COLO829 (cell line): ENCODE measurements around the gene PRKN.

Experiments
- DNase-seq: peaks from one replicate; pipeline ENCODE4 v3.0.0; 2012; ENCODE audit warnings: low spot score

PRKN gene

DNA sequence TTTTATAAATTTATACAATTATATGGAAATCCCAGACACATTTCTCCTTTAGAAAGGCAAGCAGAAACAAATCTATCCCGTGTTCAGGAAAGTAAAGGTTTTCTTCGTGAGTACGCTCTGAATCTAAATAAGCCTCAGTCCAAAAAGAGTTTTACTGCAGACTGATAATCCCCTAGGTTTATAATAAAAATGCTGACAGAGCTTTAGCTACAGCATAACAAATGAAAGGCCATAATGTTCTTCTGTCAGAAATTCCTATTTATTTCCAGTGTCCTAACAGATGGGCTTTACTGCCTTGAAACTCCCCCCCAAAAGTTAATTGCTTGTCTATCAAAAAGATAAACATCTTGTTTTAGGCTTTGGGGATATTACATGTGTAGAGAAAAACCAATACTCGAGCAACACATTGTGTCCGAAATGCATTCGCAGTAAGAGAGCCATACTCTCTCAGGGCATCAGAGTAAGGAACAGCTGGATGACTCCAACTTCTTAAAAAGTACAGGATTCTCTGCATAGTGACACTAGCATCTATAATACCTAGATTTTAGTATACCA, 109.0 kb downstream of the PRKN start:
- no peak for DNase-seq

DNA sequence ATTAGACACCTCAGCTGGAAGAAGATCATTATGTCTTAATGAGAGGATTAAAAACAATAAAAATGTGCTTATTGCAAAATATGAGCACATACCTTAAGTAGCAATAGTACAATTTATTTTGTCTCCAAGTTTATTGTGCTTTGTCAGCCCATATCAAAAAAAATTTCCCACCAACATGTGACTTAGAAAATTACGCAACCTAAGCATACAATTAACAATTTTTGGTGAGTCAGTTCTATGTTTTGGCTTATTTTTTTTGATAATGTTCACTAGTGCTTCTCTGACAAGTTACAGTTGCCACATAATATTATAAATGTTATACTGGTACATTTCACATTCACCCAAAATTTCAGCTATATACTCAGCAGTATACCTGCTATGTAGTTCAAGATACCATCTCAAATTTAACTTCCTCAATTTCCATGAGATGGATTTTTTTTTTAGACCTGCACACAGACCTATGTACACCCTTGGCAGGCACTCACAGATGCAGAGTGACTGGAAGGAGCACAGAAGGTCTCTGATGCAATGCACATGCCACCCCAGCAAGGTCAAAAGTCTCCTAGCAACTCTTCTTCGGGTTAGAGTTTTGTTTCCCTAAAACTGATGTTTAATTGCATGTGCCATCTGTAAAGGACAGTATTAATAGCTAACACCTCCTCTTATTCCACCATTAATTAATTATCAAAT, 112.4 kb downstream of the PRKN start:
- DNase-seq, result no peak

DNA sequence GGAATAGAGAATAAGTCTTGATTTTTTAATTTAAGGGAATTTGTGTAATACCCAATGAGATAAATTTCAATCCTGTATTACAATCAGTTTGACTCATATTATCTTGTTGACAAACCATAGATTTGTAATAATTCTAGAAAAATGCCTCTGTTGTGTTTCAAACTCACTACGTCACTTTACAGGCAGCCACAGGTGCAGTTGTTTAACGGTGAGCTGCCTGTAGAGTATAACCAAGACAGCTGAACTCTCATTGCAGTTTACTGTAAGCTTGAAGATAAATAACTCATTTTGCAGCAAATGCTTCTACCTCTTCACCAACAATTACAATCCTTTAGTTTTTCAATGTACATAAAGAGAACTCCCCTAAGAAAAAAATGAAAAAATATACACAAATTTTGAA, 114.3 kb downstream of the PRKN start:
- DNase-seq, result no peak

DNA sequence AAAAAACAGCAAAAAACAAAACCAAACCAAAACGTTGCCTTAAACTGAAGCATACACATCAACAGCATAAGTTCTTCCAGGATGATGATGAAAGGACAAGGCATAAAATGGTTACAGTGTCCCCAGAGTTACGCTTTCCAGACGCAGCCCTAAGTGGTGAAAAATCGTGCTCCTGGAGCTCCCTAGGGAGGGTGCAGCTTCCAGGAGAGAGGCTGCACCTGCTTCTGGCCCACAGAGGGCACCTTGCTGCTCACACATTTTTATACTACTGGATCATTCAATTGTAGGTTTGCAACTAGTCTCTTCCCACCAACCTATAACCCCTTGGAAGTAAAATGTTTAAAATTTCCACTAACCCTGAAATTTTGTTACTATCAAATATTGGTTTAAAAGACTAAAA, 115.0 kb downstream of the PRKN start:
- no peak for DNase-seq

DNA sequence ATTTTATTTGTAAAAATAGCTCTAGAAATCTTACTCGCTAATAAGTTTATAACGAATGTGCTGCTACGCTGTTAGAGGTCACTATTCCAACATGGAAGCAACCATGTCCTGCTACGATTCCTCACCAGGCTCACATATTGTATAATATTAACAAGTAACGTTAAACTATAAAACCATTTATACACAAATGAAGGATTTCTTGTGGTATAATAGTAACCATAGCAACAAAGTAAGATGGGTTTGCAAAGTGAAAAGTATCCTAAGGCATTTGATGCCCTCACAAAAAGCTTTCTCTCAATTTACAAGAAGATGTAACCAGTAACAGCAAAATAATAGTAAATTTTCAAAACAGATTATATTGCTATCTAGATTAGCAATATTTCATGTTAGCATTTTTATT, 117.2 kb downstream of the PRKN start:
- no peak for DNase-seq

DNA sequence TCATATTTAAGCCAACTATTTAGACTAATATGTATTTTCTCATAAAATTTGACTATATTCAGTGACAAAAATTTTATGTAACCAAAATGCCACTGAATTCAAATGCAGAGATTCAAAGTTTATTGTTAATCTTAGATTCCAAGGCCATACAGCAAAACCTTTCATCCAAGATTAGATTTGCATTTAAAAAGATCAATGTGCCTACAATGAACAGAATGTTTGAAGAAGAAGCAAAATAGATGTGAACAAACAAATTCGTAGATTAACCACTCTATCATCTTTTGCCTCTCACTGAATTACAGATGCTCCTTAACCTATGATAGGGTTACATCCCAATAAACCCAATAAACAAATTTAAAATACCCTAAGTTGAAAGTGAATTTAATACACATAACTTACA, 121.7 kb downstream of the PRKN start:
- DNase-seq, result no peak

DNA sequence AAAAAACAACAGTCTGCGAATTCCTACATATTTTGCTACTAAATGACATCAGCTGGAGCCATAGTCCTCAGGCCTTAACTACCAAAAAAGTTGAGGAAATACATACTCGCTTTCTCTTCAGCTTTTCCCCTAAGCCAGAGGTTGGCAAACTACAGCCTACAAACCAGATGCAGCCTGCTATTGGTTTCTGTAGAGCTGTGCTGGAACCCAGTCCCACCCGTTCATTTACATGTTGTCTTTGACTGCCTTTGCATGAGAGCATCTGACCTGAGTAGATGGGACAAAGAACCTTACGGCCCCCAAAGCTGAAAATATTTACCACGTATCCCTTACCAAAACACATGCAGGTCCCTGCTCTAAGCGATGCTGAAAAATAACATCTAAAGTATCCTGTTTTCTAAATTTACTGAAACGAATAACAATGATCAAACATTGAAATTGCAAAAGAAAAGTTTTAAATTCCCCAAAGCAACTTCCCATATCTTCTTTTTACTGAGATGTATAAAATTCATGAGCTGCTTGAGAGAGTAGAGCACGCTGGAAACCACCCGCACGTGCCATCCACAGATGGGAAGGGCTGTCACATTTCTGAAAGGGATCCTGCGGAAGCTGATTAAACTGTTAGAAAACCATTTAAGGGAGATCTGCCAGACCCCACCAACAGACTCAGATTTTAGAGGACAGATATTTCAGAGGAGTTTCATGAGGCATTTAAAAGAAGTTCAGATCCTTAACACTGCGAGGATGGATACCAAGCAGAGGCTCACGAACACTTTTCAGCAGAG, 124.1 kb downstream of the PRKN start:
- no peak for DNase-seq

DNA sequence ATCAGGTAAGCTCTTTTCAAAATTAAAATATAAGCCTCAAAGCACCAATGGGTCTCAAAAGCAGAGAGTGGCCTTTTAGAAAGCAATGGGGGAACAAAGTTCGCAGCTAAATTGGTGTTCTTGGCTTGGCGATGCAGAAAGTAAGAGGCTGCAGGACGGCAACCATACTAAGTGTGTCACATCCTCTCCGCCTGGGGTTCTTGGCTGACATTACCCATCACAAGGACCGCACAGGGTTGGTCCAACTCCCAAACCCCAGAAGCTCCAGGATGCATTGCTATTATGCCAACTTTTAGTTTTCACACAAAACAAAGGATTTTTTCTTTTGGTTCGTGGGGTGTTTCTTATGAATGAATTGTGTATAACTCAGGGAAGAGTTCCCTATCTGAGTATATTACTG, 124.8 kb downstream of the PRKN start:
- no peak for DNase-seq

DNA sequence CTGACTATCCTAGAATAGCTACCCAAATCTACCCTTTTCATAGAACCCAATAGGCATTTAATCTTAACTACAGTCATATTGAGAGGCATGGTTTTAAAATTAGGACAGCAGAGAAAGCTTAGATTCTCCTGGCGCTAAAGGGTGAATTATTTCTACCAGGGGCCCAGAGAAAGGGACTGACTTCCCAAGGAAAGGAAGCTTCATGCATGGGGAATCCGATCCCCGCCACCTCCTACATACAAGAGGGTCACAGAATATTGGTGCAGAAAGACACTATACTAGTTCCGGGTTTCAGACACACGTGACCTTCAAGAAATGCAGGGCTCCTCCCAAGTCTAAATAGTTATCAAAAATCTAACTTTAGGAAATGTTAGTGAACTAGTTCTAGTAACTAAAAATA, 130.9 kb downstream of the PRKN start:
- DNase-seq, result no peak

DNA sequence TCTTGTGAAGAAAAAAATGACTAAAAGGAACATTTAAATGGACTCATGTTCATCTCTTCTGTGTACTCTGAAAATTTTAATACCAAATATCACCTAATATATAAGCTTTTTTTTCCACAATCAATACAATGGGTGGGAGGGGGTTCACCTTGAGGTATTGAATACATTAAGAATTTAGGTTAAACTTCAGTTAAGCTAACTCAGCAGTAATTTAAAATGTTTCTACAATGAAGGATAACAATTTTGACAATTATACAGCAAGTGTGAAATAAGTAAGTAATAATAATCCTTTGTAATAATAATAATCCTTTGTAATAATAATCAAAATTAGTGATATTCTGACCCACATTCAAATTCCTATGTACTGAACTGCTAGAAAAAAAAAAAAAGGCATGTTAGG, 136.0 kb downstream of the PRKN start:
- DNase-seq, result no peak

DNA sequence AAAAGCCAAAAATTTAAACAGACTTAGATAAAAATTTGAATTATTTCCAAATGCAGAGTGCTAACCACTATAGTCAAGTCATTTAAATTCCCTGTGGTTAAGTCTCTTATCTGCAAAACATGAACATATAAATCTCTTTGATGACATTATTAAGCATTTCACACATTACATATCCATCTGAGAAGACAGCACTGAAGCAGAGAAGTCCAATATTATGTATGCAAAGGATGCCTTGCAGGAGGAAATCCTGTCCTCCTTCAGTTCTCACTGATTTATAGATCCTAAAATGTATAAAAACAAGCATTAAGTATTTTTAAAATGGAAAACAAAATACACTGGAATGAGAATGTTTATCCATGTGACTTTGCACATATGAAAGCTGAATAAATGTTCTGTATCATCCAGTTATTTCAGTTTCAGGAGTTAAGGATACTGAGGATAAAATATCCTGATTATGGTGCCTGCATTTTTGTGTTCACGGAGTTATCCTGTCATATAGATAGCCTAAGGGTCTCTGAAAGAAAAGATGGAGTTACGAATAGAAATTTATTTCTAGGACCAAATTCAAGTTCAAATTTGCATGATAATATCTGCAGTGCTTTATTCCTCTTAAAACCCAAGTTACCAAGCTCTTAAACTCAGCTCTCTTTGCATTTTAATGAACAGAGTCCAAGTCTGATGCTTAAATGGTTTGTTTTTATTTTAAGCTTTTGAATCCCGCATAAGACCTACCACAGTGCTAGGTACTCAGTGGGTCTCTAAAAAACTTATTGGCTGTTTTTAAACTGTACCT, 145.4 kb downstream of the PRKN start:
- no peak for DNase-seq

DNA sequence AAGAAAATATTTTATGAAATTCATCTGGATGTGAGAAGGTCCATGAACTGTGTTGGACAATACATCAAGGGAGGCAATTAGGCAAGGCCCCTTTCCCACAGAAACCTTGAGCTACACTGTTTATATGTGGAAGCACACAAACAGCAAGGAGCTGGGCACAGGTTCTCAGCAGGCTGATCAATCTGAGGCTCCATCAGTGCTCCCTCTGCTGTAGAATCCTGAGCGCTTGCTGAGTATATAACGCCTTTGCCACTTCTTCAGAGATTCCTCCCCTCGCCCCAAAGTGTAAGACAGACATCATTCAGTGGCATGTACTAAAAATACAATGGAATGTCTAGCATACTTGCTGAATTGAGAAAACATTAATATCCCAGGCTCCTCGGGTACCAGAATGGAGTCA, 146.9 kb downstream of the PRKN start:
- DNase-seq, result no peak

DNA sequence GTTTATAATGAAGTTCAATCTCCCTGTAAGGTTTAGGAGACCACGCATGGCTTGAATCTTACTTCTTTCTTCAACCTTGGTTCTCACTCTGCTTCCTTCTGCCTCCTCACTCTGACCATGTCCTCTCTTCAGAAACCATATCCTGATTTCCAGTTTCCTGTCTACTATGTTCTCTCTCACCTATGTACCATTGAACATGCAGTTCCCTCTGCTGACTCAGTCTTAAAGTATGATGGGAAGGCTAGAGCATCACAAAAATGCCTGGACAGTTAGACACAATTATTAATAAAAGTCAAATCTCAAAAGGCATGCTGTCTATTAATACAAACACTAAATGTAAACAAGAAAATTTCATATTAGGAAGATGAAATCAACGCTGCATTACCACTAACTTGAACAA, 151.6 kb downstream of the PRKN start:
- DNase-seq, result no peak

DNA sequence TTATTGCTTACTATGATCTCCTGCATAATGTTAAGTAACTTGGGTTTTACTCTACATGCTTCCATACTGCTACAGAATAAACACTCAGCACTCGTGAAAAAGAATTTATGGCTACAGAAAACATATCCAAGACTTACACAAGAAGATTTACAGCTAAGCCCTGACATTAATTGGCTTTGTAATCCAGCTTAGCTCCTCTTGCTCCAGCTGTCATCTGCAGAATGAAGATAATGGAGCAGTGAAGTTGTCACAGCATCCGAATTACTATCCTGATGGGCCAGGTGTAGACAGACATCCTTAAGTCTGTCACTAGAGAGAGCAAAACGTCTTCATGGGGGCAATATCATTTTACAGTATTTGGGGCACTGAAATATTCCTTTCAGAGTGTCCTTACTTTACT, 155.3 kb downstream of the PRKN start:
- DNase-seq, result no peak

DNA sequence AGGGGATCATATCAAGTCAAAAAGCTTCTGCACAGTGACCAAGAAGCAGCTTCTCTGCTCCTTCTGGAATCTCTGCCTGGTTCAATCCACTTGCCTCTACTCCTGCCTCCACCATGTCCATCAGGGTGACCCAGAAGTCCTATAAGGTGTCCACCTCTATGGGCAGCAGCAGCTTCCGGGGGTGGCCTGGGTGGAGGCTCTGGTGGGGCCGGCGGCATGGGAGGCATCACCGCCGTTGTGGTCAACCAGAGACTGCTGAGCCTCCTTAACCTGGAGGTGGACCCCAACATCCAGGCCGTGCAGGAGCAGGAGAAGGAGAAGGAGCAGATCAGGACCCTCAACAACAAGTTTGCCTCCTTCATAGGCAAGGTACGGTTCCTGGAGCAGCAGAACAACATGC, 159.3 kb downstream of the PRKN start:
- DNase-seq, result no peak

DNA sequence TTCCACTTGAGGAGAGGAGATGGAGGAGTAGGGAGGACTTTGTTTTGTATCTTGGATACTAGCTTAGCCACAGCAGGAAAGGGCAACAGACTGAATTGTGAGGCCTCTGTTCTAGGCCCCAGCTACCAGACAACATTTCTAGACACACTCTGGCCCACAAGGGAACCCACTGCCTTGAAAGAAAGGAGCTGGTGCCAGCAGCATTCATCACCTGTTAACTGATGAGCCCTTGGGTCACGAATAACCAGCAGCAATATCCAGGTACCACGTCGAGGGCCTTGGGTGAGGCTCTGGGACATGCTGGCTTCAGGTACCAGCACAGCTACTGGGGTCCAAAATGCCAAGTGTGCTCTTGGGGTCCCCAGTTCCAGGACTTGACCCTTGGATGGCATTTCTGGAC, 165.5 kb downstream of the PRKN start:
- DNase-seq, result no peak

DNA sequence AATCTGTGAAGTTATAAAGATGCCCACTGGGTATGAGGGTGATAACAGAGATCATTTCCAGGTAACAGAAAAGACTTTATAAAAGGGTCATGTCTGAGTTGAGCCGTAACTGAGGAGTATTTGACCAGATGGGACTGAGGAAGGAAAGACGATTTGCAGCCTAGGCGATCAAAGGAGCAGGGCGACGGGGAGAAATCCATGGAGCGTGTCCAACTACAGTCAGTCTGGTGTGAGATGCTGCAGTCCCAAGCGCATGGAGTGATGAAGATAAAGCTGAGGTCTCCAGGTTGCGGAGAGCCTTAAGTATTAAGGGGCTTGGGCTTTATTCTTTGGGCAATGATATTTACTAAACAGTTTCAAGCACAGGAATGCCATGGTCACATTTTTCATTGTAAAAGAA, 166.7 kb downstream of the PRKN start:
- no peak for DNase-seq

DNA sequence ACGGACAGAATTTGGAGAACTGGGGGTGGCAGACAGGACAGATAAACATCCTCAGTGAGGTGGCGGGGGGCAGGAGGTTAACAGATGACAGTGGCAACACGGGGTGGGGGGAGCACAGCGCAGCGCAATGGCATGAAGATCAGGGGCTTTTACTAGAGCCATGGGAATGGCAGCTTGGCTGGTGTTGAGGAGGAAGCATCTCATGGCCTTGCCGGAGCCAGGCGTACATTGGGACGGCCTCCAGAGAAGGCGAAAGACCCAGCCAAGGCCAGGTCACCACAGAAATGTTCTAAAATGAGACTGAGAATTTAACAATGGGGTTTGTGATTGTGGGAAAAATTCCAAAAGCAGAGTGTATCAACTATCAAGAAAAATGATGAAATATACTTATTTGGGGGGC, 173.0 kb downstream of the PRKN start:
- DNase-seq, result no peak

DNA sequence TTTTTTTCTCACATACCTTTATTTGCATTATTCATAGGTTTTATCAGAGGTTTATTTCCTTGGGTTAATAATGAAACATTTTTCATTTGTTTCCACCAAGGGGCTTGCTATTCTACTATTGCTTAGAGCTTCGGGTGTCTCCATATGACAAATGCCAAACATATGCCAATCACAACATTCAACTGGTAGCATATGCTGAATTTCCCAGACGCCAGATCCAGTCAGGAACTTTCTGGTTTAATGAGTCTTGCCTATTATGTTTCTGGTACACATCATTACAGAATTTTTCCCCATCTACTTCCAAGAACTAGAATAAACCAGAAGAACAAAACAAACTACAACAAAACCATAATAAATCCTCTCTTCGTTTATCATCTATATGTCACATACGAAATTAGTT, 180.7 kb downstream of the PRKN start:
- DNase-seq, result no peak

DNA sequence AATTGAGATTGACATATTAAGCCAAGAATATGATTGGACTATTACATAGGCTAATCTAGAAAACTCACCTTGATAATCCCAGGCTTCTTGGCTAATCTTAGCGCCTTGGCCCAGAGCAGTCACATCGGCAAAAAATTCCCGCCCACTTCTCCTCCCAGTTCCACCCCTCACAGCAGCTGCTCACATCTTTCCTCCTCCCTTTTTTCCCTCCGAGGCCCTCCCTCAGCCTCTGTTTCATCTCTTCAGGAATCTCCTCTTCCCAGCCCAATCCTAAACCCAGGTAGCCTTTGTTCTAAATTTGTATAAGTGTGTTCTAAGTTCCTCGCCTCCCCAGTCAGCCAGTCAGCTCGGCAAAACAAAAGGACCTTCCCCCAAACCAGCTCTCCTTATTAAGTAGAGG, 184.3 kb downstream of the PRKN start:
- no peak for DNase-seq

DNA sequence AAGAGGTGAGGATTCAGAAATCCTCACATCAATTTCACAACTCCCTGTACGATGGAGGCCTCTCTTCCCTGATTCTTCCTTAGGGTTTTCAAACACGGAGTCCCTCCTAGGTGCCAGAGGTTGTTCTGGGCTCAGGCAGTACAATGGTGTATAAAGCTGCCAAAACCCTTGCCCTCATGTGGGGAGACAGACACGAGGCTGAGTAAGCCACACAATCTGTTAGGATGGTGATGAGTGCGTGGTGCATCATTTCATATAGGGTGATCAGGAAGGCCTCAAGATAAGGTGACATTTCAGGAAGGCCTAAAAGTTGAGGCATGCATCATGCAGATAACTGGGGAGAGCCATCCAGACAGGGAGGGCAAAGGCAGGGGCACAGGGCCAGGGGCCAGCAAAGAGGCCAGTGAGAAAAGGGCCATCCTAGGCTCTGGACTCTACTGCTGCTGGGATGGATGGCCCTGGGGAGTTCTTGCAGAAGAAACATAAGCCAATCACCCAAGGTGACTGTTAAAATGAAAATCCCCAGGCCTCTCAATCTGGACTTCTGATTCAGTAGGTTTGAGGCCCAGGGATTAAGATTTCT, 186.5 kb downstream of the PRKN start:
- DNase-seq, result no peak

DNA sequence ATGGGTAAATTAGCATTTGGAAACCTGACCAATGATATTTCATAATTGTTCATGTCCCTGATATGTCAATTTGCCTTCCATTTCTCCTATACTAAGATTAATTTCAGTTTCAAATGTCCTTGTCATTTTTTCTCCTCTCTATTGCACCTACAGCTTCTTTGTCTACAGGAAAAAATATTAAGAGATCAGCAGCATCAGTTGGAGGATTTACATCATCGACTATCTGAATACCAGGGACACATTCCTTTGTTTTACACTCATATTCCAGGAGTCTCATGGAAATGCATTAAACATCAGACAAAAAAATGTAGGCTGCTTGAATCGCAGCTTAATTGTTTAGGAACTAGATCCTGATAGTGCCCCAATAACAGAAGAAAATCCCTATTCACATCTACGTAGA, 188.2 kb downstream of the PRKN start:
- no peak for DNase-seq
